Activated naive CD8-positive, alpha-beta T cell treated with anti-CD3 and anti-CD28 coated beads for 36 hours (primary cell): ENCODE measurements around the gene MPZL3. TPM values are rescaled to one million over a fixed set of nuclear protein-coding genes. Genes with fewer than 3 reads are reported as not detected.
"Not testable (repeated sequence)": the region's sequence is repeated elsewhere in the genome, so short reads cannot be mapped to it uniquely, and the experiment has no call there.

Source experiments
- DNase-seq: peaks from one replicate; pipeline ENCODE4 v3.0.0; 2021
- H3K27ac Mint-ChIP-seq: one replicate; pipeline ENCODE4 v1.8.0; 2022; ENCODE audit warnings: mild to moderate bottlenecking, moderate library complexity, mixed read lengths
- H3K27me3 Mint-ChIP-seq: one replicate; pipeline ENCODE4 v1.8.0; 2022; ENCODE audit warnings: mild to moderate bottlenecking, mixed read lengths
- H3K36me3 Mint-ChIP-seq: one replicate; pipeline ENCODE4 v1.8.0; 2021; ENCODE audit warnings: mild to moderate bottlenecking, mixed read lengths
- H3K4me1 Mint-ChIP-seq: one replicate; pipeline ENCODE4 v1.8.0; 2021; ENCODE audit warnings: mixed read lengths
- H3K4me3 Mint-ChIP-seq: one replicate; pipeline ENCODE4 v1.8.0; 2022; ENCODE audit warnings: mild to moderate bottlenecking, moderate library complexity, mixed read lengths
- H3K9me3 Mint-ChIP-seq: one replicate; pipeline ENCODE4 v1.8.0; 2022; ENCODE audit warnings: mixed read lengths
- total RNA-seq, 2 experiments: library from RNA; stranded (reverse); gene quantifications; one replicate each; pipeline ENCODE4 v1.2.3, GENCODE V29; 2021

Gene MPZL3
- total RNA-seq, 2 experiments from 2014 or later = 49.1 to 50.7 TPM

GRCh38 chr11:118200901-118201680 lies 51.1 kb downstream of the MPZL3 start:
- H3K4me1 Mint-ChIP-seq = peaks cover 25% of the 10 kb centered on the region
- no peak overlapping the region for H3K4me3 Mint-ChIP-seq
- H3K36me3 Mint-ChIP-seq = peaks cover 32% of the 10 kb centered on the region
- no peak overlapping the region for H3K27ac Mint-ChIP-seq
- H3K9me3 Mint-ChIP-seq = no peaks in the 10 kb centered on the region
- no peaks in the 10 kb centered on the region for H3K27me3 Mint-ChIP-seq
- DNase-seq = peak; percentile 58

GRCh38 chr11:118200497-118200896 lies 51.7 kb downstream of the MPZL3 start:
- Mint-ChIP-seq H3K27ac (no peak overlapping the region), H3K27me3 (no peaks in the 10 kb centered on the region), H3K4me3 (no peak overlapping the region), H3K4me1 (peaks cover 20% of the 10 kb centered on the region), H3K36me3 (peaks cover 34% of the 10 kb centered on the region), H3K9me3 (no peaks in the 10 kb centered on the region)
- no peak for DNase-seq

- Mint-ChIP-seq H3K4me1 (peaks cover 19% of the 10 kb centered on the region), H3K36me3 (peaks cover 46% of the 10 kb centered on the region), H3K4me3 (no peak overlapping the region), H3K9me3 (no peaks in the 10 kb centered on the region), H3K27me3 (no peaks in the 10 kb centered on the region), H3K27ac (peak overlapping the region; percentile 76)
- no peak for DNase-seq
These were observed 53.0 kb downstream of the MPZL3 start for GRCh38 chr11:118199135-118199534.

- peak; percentile 86 for DNase-seq
- Mint-ChIP-seq H3K9me3 (no peaks in the 10 kb centered on the region), H3K4me3 (no peak overlapping the region), H3K36me3 (peaks cover 53% of the 10 kb centered on the region), H3K4me1 (peaks cover 19% of the 10 kb centered on the region), H3K27me3 (no peaks in the 10 kb centered on the region), H3K27ac (peak overlapping the region; percentile 76)
These were observed 53.8 kb downstream of the MPZL3 start for GRCh38 chr11:118198370-118198769.

GRCh38 chr11:118194835-118195627 lies 57.1 kb downstream of the MPZL3 start:
- Mint-ChIP-seq H3K27ac (peak overlapping the region; percentile 12), H3K9me3 (peaks cover 7% of the 10 kb centered on the region), H3K36me3 (peaks cover 72% of the 10 kb centered on the region), H3K4me3 (no peak overlapping the region), H3K4me1 (peaks cover 19% of the 10 kb centered on the region), H3K27me3 (no peaks in the 10 kb centered on the region)
- no peak for DNase-seq

GRCh38 chr11:118193910-118194566 lies 58.1 kb downstream of the MPZL3 start:
- no peaks in the 10 kb centered on the region for H3K27me3 Mint-ChIP-seq
- H3K36me3 Mint-ChIP-seq = peaks cover 64% of the 10 kb centered on the region
- no peak overlapping the region for H3K4me3 Mint-ChIP-seq
- peak overlapping the region; percentile 72 for H3K27ac Mint-ChIP-seq
- no peak for DNase-seq
- H3K9me3 Mint-ChIP-seq = peaks cover 7% of the 10 kb centered on the region
- peaks cover 15% of the 10 kb centered on the region for H3K4me1 Mint-ChIP-seq

- not testable (repeated sequence) for H3K9me3 Mint-ChIP-seq, H3K4me3 Mint-ChIP-seq, H3K27ac Mint-ChIP-seq, H3K4me1 Mint-ChIP-seq, DNase-seq, H3K27me3 Mint-ChIP-seq
- H3K36me3 Mint-ChIP-seq = peaks cover 54% of the 10 kb centered on the region
These were observed 59.3 kb downstream of the MPZL3 start for GRCh38 chr11:118192817-118193216.

GRCh38 chr11:118190942-118191506 lies 61.1 kb downstream of the MPZL3 start:
- H3K9me3 Mint-ChIP-seq, H3K27me3 Mint-ChIP-seq, H3K4me1 Mint-ChIP-seq, H3K4me3 Mint-ChIP-seq, H3K27ac Mint-ChIP-seq, DNase-seq: not testable (repeated sequence)
- H3K36me3 Mint-ChIP-seq = peaks cover 44% of the 10 kb centered on the region

GRCh38 chr11:118186346-118187107 lies 65.6 kb downstream of the MPZL3 start:
- Mint-ChIP-seq H3K27ac (no peak overlapping the region), H3K27me3 (peaks cover 3% of the 10 kb centered on the region), H3K4me3 (no peak overlapping the region), H3K9me3 (peaks cover 5% of the 10 kb centered on the region), H3K36me3 (peaks cover 5% of the 10 kb centered on the region), H3K4me1 (peaks cover 2% of the 10 kb centered on the region)
- DNase-seq = no peak

- Mint-ChIP-seq H3K4me3 (no peak overlapping the region), H3K27ac (no peak overlapping the region)
These were observed 67.2 kb downstream of the MPZL3 start for GRCh38 chr11:118184784-118185579.

GRCh38 chr11:118183691-118184090 lies 68.5 kb downstream of the MPZL3 start:
- not testable (repeated sequence) for H3K36me3 Mint-ChIP-seq, H3K4me1 Mint-ChIP-seq, DNase-seq, H3K4me3 Mint-ChIP-seq, H3K9me3 Mint-ChIP-seq, H3K27ac Mint-ChIP-seq
- H3K27me3 Mint-ChIP-seq = peaks cover 14% of the 10 kb centered on the region

More at GRCh38 chr11:118184784-118185579, 67.2 kb downstream of the MPZL3 start:
- H3K27me3 Mint-ChIP-seq = peaks cover 10% of the 10 kb centered on the region
- no peak for DNase-seq
- H3K4me1 Mint-ChIP-seq = peaks cover 2% of the 10 kb centered on the region
- H3K9me3 Mint-ChIP-seq = no peaks in the 10 kb centered on the region
- H3K36me3 Mint-ChIP-seq = no peaks in the 10 kb centered on the region

- Mint-ChIP-seq H3K4me1 (peaks cover 2% of the 10 kb centered on the region), H3K27me3 (peaks cover 24% of the 10 kb centered on the region), H3K27ac (no peak overlapping the region), H3K9me3 (no peaks in the 10 kb centered on the region), H3K4me3 (no peak overlapping the region), H3K36me3 (no peaks in the 10 kb centered on the region)
- no peak for DNase-seq
These were observed 71.9 kb downstream of the MPZL3 start for GRCh38 chr11:118180300-118180703.

- H3K27me3 Mint-ChIP-seq = peaks cover 20% of the 10 kb centered on the region
- no peak for DNase-seq
- no peaks in the 10 kb centered on the region for H3K9me3 Mint-ChIP-seq
- no peaks in the 10 kb centered on the region for H3K36me3 Mint-ChIP-seq
- peaks cover 5% of the 10 kb centered on the region for H3K4me1 Mint-ChIP-seq
- no peak overlapping the region for H3K27ac Mint-ChIP-seq
- H3K4me3 Mint-ChIP-seq = no peak overlapping the region
These were observed 75.4 kb downstream of the MPZL3 start for GRCh38 chr11:118176778-118177134.
